PC-9 (cell line): ENCODE data around the gene PIP5K1B. TPM values are rescaled to one million over a fixed set of nuclear protein-coding genes. Genes with fewer than 3 reads are reported as not detected.

Experiments used
- BruUV-seq: library from RNA; stranded (reverse); fragments of 400-500 nt; replicated peaks from 2 replicates; lab custom pipeline; 2021; lab: Mats Ljungman, UMichigan
- CTCF ChIA-PET: fragments of 300-600 bp; sonication (Branson Sonifier 250); formaldehyde crosslinking; loops from one replicate; lab custom pipeline; 2022; ENCODE audit warnings: antibody characterized with exemption; lab: Charles Lee
- POLR2A ChIA-PET: fragments of 300-600 bp; sonication (Branson Sonifier 250); formaldehyde crosslinking; loops from one replicate; lab custom pipeline; 2022; ENCODE audit warnings: antibody characterized with exemption; ENCODE audit not compliant: unreplicated experiment; lab: Charles Lee
- DNase-seq, 2 experiments: peaks; one replicate each; pipeline versions ENCODE4 v3.0.0 to v3.0.0-alpha.2; 2015 to 2022; ENCODE audit warnings: mixed read lengths in 1 of 2
- H2AFZ ChIP-seq: fragments of 200-600 bp; sonication (generic); 2 replicates; pipeline ENCODE4 v1.8.1; 2017; ENCODE audit warnings: antibody characterized with exemption
- H3F3A ChIP-seq: fragments of 200-600 bp; sonication (generic); 2 replicates; pipeline ENCODE4 v1.8.1; 2017; ENCODE audit warnings: antibody characterized with exemption, mild to moderate bottlenecking, low read depth; ENCODE audit not compliant: insufficient read depth
- H3K27ac ChIP-seq: fragments of 200-600 bp; sonication (generic); 2 replicates; pipeline ENCODE4 v1.6.1; 2016; ENCODE audit warnings: mixed run types
- H3K27me3 ChIP-seq: fragments of 200-600 bp; sonication (generic); 2 replicates; pipeline ENCODE4 v1.6.1; 2016; ENCODE audit warnings: low read depth, mixed run types; ENCODE audit not compliant: insufficient read depth
- H3K36me3 ChIP-seq: fragments of 200-600 bp; sonication (generic); 2 replicates; pipeline ENCODE4 v1.6.1; 2016; ENCODE audit warnings: low read depth, mixed run types
- H3K4me1 ChIP-seq: fragments of 200-600 bp; sonication (generic); replicated peaks from 2 replicates; pipeline ENCODE4 v1.6.1; 2016; ENCODE audit warnings: mixed run types; ENCODE audit not compliant: insufficient read depth
- H3K4me2 ChIP-seq: fragments of 200-600 bp; sonication (generic); 2 replicates; pipeline ENCODE4 v1.6.1; 2017; ENCODE audit warnings: mixed run types
- H3K4me3 ChIP-seq: fragments of 200-600 bp; sonication (generic); 2 replicates; pipeline ENCODE4 v1.6.1; 2016; ENCODE audit warnings: mixed run types
- H3K79me2 ChIP-seq: fragments of 200-600 bp; sonication (generic); 2 replicates; pipeline ENCODE4 v1.6.1; 2017; ENCODE audit warnings: low read depth, mixed run types
- H3K9me2 ChIP-seq: fragments of 200-600 bp; sonication (generic); 2 replicates; pipeline ENCODE4 v1.8.1; 2017; ENCODE audit warnings: mild to moderate bottlenecking; ENCODE audit not compliant: insufficient read depth
- H3K9me3 ChIP-seq: fragments of 200-600 bp; sonication (generic); 2 replicates; pipeline ENCODE4 v1.8.1; 2016; ENCODE audit warnings: low read depth; ENCODE audit not compliant: insufficient read depth
- H4K20me1 ChIP-seq: fragments of 200-600 bp; sonication (generic); 2 replicates; pipeline ENCODE4 v1.8.1; 2017; ENCODE audit not compliant: insufficient read depth
- CTCF ChIP-seq: fragments of 200-600 bp; sonication (generic); conservative IDR thresholded peaks from 2 replicates; pipeline ENCODE4 v1.6.1; 2017; ENCODE audit warnings: mixed run types, antibody characterized with exemption, mild to moderate bottlenecking, moderate library complexity
- EZH2 ChIP-seq: fragments of 200-600 bp; sonication (generic); IDR thresholded peaks from 2 replicates; pipeline ENCODE4 v1.8.0; 2017; ENCODE audit warnings: antibody characterized with exemption, low read depth
- intact Hi-C: fragments of 100-400 bp; cut with micrococcal nuclease; formaldehyde crosslinking; loops from one replicate; pipeline ENCODE4 v1.10.0; 2022; ENCODE audit not compliant: unreplicated experiment
- total RNA-seq: library from RNA; stranded (reverse); gene quantifications from 2 replicates; pipeline ENCODE4 v1.2.3, GENCODE V29; 2021

The PIP5K1B gene
- total RNA-seq, 1 experiment from 2014 or later = not detected

DNA sequence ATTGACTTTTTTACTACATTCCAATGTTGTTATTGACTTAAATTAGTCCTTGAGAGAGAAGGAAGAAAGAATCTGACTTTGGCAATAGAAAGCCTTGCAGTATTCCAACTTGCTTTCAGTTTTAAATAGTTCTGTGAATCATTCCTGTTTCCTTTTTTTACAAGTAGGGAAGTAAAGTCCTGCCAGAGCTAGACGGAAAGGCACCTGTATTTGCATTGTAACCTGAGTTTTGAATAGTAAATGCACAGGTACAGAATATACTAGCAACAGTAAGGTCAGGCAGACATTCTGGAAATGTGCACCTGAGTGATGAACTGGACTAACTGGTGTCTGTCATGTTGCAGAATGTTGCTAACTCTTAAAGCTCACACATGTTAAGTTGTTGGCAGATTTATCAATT is 208.0 kb downstream of the PIP5K1B start:
- H3K9me2 ChIP-seq = no peaks in the 10 kb centered on the region
- no peak for DNase-seq
- H3K27ac ChIP-seq = no peak overlapping the region
- no peak overlapping the region for H3K4me3 ChIP-seq
- no peaks in the 10 kb centered on the region for H3K36me3 ChIP-seq
- no peak overlapping the region for H2AFZ ChIP-seq
- intact Hi-C loops = loop anchor here (10.0 kb wide), 1 partner anchor 52 kb away; no protein-coding TSS in a partner anchor
- CTCF ChIA-PET = no interaction called here
- no peaks in the 10 kb centered on the region for H3K9me3 ChIP-seq
- no peak overlapping the region for H3K4me2 ChIP-seq
- no peaks in the 10 kb centered on the region for H3K79me2 ChIP-seq
- H4K20me1 ChIP-seq = no peaks in the 10 kb centered on the region
- TF ChIP-seq EZH2 (no peak), CTCF (no peak)
- no peaks in the 10 kb centered on the region for H3F3A ChIP-seq
- H3K27me3 ChIP-seq = peaks cover 37% of the 10 kb centered on the region
- POLR2A ChIA-PET = no interaction called here
- BruUV-seq = no TSS peak
- H3K4me1 ChIP-seq = no peaks in the 10 kb centered on the region

DNA sequence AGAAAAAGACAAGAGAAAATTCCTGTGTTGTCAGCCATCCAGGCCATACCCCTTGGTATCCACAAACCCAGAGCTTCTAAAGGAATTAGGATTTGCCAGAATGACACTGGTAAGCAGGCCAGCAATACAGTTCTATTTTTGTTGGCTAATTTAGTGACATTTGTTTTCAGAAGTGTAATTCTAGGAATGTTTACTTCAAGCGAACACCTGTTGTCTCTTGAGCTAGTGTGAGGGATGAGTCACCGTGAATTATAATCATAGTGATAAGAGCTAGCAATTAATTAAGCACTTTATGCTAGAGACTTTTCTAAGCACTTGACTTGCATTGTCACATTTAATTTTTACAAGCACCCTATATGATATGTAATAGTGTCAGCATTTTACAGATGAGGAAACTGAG is 209.7 kb downstream of the PIP5K1B start:
- TF ChIP-seq EZH2 (no peak), CTCF (no peak)
- Histone ChIP-seq H3K27ac (no peak overlapping the region), H3K9me3 (no peaks in the 10 kb centered on the region), H3K79me2 (no peaks in the 10 kb centered on the region), H2AFZ (no peak overlapping the region), H3F3A (no peaks in the 10 kb centered on the region), H3K9me2 (no peaks in the 10 kb centered on the region), H3K4me3 (no peak overlapping the region), H3K27me3 (peaks cover 35% of the 10 kb centered on the region), H3K36me3 (no peaks in the 10 kb centered on the region), H3K4me2 (no peak overlapping the region), H3K4me1 (no peaks in the 10 kb centered on the region), H4K20me1 (no peaks in the 10 kb centered on the region)
- POLR2A ChIA-PET = no interaction called here
- no peak for DNase-seq
- BruUV-seq = no TSS peak
- CTCF ChIA-PET = no interaction called here
- intact Hi-C loops = loop anchor here (10.0 kb wide), 1 partner anchor 50 kb away; no protein-coding TSS in a partner anchor

DNA sequence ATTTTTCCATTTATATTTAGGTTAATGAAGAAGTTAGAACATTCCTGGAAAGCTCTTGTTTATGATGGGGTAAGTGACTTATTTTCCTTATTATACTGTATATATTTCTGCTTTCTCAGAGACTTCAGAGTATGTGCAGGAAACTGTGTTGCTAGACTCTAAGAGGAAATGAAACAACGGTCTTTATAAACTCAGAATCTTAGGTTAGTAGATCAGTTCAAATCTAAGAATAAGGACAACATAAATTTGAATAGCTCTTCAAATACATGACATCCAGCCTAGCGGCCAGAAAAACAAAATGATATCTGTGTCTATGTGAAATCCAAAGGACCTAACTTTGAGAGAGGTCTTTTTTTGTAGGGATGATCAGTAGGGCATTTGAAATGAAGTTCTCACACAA is 214.6 kb downstream of the PIP5K1B start:
- no peaks in the 10 kb centered on the region for H3K36me3 ChIP-seq
- no peaks in the 10 kb centered on the region for H3F3A ChIP-seq
- peaks cover 52% of the 10 kb centered on the region for H3K27me3 ChIP-seq
- H3K4me2 ChIP-seq = no peak overlapping the region
- CTCF ChIA-PET = no interaction called here
- H3K9me2 ChIP-seq = no peaks in the 10 kb centered on the region
- POLR2A ChIA-PET = no interaction called here
- TF ChIP-seq CTCF (no peak), EZH2 (no peak)
- H3K27ac ChIP-seq = no peak overlapping the region
- H3K4me3 ChIP-seq = no peak overlapping the region
- BruUV-seq = no TSS peak
- H2AFZ ChIP-seq = no peak overlapping the region
- no peaks in the 10 kb centered on the region for H3K4me1 ChIP-seq
- no peaks in the 10 kb centered on the region for H4K20me1 ChIP-seq
- H3K9me3 ChIP-seq = no peaks in the 10 kb centered on the region
- H3K79me2 ChIP-seq = no peaks in the 10 kb centered on the region
- intact Hi-C loops = loop anchor here (10.0 kb wide), 1 partner anchor 45 kb away; no protein-coding TSS in a partner anchor
- no peak for DNase-seq
